Measurements from ENCODE around the gene EGFL7. TPM values are rescaled to one million over a fixed set of nuclear protein-coding genes. Genes with fewer than 3 reads are reported as not detected.

The EGFL7 gene
- total RNA-seq, 1 donor from 2014 or later = 85.3 TPM

DNA sequence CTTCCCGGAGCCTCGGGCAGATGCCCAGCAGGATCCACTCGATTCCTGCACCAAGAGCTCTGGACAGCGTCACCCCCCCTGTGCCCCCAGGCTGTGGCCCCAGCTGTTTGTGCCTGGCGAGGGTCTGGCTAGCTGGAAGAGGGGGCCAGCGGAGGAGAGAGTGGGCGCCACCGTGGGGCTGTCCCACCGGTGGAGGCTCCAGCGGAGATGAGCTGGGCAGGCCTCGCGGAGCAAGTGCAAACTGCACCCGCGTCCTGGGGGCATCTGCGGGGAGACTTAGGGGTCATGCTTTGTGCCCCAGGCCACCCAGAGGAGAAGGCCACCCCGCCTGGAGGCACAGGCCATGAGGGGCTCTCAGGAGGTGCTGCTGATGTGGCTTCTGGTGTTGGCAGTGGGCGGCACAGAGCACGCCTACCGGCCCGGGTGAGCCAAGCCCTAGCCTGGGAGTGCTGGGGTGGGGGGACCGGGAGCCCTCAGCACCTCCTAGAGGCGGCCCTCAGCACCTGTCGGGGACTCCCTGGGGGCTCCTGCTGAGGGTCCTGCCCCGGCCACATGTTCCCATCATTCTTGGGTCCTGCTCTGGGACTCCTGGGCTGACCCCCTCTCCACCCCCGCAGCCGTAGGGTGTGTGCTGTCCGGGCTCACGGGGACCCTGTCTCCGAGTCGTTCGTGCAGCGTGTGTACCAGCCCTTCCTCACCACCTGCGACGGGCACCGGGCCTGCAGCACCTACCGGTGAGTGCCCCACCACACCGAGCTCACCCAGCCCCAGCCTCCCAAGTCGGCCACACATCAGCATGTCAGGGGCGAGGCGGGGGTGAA is 5.4 kb downstream of the EGFL7 start:
- no peak for DNase-seq (ENCODE audit: low spot score)
- intact Hi-C loops (cut with DNase I) = no loop called here

- intact Hi-C loops (cut with DNase I) = no loop called here
- DNase-seq (ENCODE audit: low spot score) = no peak
Measured at GRCh38 chr9:136668983-136669790, 6.5 kb downstream of the EGFL7 start.

DNA sequence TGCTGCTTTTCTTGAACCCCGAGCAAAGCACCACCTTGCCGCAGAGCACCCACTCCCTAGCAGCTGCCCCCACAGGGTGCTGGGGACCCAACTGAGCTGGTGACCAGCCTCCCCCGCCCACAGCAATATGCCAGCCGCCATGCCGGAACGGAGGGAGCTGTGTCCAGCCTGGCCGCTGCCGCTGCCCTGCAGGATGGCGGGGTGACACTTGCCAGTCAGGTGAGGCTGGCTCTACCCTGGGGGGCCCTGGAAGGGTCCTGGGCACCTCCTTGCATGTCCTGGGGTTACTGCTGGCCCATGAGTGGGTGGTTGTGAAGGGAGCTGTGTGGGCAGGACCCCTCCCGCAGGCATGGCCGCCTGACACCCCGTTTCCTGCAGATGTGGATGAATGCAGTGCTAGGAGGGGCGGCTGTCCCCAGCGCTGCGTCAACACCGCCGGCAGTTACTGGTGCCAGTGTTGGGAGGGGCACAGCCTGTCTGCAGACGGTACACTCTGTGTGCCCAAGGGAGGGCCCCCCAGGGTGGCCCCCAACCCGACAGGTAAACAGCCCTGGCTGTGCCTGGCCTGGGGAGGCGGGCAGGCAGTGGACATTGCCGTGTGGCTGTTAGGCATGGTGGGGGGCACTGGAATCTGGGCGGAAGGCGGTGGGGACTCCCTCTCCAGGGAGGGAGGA is 7.2 kb downstream of the EGFL7 start:
- intact Hi-C loops (cut with DNase I) = no loop called here
- DNase-seq (ENCODE audit: low spot score) = no peak

DNA sequence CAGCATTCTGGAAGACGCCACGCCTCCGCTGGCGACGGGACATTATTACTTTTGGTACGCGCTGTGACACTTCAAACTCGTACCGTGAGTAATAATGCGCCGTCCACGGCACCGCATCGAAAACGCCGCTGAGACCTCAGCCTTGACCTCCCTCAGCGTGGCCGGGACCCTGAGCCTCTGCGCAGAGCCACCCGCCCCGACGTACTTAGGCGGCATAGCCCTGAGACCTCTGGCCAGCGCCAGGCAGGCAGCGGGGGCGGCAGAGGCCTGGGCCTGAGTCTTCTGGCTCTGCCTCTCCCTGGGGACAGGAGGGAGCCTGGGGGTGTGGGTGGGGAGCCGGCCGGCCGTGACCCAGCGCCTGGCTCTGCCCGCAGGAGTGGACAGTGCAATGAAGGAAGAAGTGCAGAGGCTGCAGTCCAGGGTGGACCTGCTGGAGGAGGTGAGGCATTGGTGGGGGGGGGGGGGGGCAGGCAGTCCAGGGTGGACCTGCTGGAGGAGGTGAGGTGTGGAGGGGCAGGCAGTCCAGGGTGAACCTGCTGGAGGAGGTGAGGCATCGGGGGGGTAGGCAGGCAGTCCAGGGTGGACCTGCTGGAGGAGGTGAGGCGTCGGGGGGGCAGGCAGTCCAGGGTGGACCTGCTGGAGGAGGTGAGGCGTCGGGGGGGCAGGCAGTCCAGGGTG is 8.0 kb downstream of the EGFL7 start:
- DNase-seq (ENCODE audit: low spot score) = no peak
- intact Hi-C loops (cut with DNase I) = no loop called here

DNA sequence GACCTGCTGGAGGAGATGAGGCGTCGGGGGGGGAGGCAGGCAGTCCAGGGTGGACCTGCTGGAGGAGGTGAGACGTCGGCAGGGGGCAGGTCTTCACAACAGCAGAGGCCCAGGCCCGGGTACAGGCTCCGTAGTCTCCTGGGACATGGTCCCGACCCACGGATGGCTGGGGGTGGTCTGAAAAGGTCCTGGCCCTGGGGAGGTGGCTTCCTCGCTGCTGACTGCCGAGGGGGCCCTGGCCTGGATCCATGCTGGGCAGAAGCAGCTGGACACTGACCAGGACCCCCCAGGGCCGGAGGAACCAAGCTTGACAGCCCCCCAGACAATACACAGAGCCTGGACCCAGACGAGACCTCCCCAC is 8.5 kb downstream of the EGFL7 start:
- intact Hi-C loops (cut with DNase I) = no loop called here
- DNase-seq (ENCODE audit: low spot score) = no peak

DNA sequence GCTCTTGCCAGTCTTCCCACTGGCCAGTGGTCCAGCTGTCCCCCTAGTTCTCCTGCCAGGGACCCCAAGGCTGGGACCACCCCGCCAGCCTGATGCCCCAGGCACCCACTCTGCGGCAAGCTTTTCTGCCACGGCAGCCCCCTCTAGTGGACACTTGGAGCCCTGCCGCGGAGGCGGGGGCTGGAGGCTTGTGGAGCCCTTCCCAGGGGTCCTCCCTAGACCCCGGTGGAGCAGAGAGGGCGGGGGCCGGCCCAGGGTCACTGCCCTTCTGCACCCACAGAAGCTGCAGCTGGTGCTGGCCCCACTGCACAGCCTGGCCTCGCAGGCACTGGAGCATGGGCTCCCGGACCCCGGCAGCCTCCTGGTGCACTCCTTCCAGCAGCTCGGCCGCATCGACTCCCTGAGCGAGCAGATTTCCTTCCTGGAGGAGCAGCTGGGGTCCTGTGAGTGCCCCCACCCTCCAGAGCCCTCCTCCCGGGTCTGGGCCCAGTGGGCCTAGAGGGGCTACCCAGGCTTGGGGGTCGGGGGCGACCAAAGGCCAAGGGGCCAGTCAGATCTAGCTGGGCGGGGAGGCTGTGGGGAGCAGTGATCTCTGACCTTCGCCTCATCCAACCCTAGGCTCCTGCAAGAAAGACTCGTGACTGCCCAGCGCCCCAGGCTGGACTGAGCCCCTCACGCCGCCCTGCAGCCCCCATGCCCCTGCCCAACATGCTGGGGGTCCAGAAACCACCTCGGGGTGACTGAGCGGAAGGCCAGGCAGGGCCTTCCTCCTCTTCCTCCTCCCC is 9.1 kb downstream of the EGFL7 start:
- no peak for DNase-seq (ENCODE audit: low spot score)
- intact Hi-C loops (cut with DNase I) = no loop called here

DNA sequence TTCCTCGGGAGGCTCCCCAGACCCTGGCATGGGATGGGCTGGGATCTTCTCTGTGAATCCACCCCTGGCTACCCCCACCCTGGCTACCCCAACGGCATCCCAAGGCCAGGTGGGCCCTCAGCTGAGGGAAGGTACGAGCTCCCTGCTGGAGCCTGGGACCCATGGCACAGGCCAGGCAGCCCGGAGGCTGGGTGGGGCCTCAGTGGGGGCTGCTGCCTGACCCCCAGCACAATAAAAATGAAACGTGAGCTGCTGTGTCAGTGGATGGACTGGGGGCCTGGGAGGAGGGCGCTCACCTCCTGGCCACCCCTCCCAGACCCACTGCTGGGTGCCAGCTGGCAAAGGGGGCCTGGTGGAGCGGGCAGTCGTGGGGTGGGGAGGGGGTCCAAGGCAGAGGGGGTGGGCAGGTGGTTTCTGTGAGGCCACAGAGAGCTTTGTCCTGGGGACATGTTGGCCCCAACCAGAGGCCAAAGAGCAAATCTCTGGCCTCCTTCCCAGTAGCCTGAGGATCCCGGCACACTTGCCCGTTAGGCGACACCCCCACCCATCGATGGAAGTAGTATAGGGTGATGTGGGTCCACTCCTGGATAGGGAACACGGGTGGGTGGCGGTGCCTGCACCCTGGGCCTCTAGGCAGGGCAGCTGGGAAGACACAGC is 9.8 kb downstream of the EGFL7 start:
- intact Hi-C loops (cut with DNase I) = no loop called here
- DNase-seq (ENCODE audit: low spot score) = no peak

- intact Hi-C loops (cut with DNase I) = no loop called here
- no peak for DNase-seq (ENCODE audit: low spot score)
Measured at GRCh38 chr9:136673088-136673974, 10.6 kb downstream of the EGFL7 start.

DNA sequence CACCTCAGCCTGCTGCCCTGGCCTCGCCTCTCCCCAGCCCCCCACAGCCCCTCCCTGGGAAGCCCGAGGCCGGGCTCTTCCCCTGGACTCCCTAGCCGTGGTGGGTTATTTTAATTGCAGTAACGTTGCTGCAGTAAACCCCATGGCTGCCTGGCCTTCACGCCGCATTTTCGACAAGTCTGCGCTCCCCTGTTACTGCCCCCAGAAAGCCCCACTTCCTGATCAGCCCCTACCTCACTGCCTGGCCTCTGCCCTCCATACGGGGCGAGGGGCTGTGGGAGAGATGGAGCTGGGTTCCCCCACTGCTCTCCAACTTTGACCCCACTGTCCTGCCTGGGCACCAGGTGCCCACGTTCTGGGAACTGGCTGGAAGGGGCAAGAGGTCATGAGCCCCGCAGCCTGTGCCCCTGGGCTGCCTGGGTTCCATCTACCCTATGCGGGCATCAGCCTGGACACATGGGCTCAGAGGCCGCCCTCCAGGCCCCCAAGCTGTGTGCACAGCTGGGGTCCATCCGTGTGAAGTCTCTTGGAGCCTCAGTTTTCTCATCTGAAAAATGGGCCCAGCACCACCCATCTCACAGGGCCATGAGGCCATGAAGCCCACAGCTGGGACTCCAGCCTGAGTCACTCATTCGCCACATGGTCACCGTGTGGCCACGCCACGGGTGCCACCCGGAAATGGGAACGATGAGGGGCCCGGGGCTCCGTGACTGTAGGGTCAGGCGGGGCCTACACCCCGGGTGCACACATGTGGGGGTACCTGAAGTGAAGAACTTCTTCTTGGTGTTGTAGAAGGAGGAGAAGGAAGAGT is 11.5 kb downstream of the EGFL7 start:
- intact Hi-C loops (cut with DNase I) = no loop called here
- DNase-seq (ENCODE audit: low spot score) = no peak

GRCh38 chr9:136674786-136675349 is 12.2 kb downstream of the EGFL7 start:
- intact Hi-C loops (cut with DNase I) = loop anchor here (5.0 kb wide), 2 partner anchors 47 to 173 kb away; no protein-coding TSS in a partner anchor
- no peak for DNase-seq (ENCODE audit: low spot score)

DNA sequence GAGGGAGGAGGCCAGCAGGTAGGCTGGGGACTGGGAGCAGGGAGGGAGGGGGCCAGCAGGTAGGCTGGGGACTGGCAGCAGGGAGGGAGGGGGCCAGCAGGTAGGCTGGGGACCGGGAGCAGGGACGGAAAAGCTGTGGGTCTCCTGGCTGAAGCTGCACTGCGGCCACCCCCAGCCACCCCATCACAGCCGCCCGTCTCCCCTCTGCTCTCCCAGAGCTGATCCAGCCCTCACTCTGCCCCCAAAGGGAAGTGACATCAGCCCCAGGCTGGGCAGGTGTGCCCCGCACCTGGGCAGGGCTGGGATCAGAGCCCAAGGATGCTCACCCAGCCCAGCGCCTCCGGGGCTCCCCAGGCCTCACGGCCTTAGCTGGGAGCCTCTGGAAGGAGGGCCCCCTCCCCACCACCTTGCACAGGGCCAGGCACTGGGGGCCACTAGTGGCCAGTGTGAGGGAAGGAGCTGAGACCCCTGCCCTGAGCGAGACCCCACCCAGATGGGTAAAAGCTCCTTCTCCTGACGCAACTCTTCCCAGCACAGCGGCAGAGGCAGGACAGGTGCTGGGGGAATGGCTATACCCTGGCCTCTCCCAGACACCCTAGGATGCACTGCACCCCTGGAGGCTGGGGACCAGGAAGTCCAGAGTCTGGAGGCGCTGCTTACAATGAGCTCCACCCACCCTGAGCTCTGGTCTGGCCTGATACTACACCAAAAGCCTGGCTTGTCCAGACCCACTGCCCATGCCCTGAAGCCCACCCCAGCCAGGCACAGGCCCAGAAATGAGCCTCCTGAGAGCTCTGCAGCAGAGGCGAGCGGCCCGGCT is 13.0 kb downstream of the EGFL7 start:
- DNase-seq (ENCODE audit: low spot score) = no peak
- intact Hi-C loops (cut with DNase I) = loop anchor here (5.0 kb wide), 2 partner anchors 47 to 173 kb away; no protein-coding TSS in a partner anchor

- intact Hi-C loops (cut with DNase I) = loop anchor here (5.0 kb wide), 2 partner anchors 46 to 174 kb away; no protein-coding TSS in a partner anchor
- DNase-seq (ENCODE audit: low spot score) = no peak
Measured at GRCh38 chr9:136676297-136676794, 13.6 kb downstream of the EGFL7 start.

GRCh38 chr9:136676920-136677686 is 14.4 kb downstream of the EGFL7 start:
- intact Hi-C loops (cut with DNase I) = loop anchor here (5.0 kb wide), 2 partner anchors 45 to 175 kb away; no protein-coding TSS in a partner anchor
- DNase-seq (ENCODE audit: low spot score) = no peak

DNA sequence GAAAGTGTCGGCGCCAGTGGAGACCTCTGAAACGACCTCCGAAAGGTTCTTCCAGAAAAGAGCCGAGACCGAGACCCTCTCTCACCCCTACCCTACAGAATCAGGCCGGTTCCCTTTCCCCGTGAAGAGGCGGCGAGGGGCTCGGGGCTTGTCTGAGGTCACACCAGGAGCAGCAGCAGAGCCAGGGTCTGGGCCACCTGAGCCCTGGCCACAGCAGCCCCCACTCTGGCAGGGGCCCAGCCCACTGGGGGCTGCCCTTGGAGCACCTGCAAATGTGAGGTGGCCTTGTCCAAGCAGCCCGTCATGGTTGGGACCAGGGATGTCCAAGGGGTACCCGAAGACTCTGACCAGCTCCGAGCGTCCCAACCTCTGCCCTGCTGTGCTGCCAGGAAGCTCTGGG is 15.3 kb downstream of the EGFL7 start:
- no peak for DNase-seq (ENCODE audit: low spot score)
- intact Hi-C loops (cut with DNase I) = loop anchor here (5.0 kb wide), 2 partner anchors 44 to 176 kb away; no protein-coding TSS in a partner anchor

All from cardiac septum (tissue), 1 donor.